ENCODE data around the gene IRAK1BP1. TPM values are rescaled to one million over a fixed set of nuclear protein-coding genes. Genes with fewer than 3 reads are reported as not detected.

The IRAK1BP1 gene
- total RNA-seq, 1 donor from 2014 or later = 5.2 TPM

- H3K36me3 Mint-ChIP-seq (ENCODE audit: low read depth, unreplicated experiment) = peaks cover 84% of the 10 kb centered on the region
- no peak overlapping the region for H3K27ac Mint-ChIP-seq (ENCODE audit: unreplicated experiment)
- peak overlapping the region; percentile 79 for H3K4me3 Mint-ChIP-seq (ENCODE audit: unreplicated experiment)
- peaks cover 14% of the 10 kb centered on the region for H3K9me3 Mint-ChIP-seq (ENCODE audit: unreplicated experiment)
- no peak for TF ChIP-seq CTCF (IDR thresholded peaks at IDR 0.05; ENCODE audit: unreplicated experiment)
- DNase-seq (ENCODE audit: low spot score) = no peak
- no peaks in the 10 kb centered on the region for H3K27me3 Mint-ChIP-seq (ENCODE audit: unreplicated experiment)
- peaks cover 9% of the 10 kb centered on the region for H3K4me1 Mint-ChIP-seq (ENCODE audit: unreplicated experiment)
These were observed 80.6 kb downstream of the IRAK1BP1 start for GRCh38 chr6:78947962-78948361.

- no peak overlapping the region for H3K27ac Mint-ChIP-seq (ENCODE audit: unreplicated experiment)
- no peak for DNase-seq (ENCODE audit: low spot score)
- H3K27me3 Mint-ChIP-seq (ENCODE audit: unreplicated experiment) = no peaks in the 10 kb centered on the region
- no peak for TF ChIP-seq CTCF (IDR thresholded peaks at IDR 0.05; ENCODE audit: unreplicated experiment)
- H3K4me1 Mint-ChIP-seq (ENCODE audit: unreplicated experiment) = peaks cover 9% of the 10 kb centered on the region
- peaks cover 86% of the 10 kb centered on the region for H3K36me3 Mint-ChIP-seq (ENCODE audit: low read depth, unreplicated experiment)
- H3K4me3 Mint-ChIP-seq (ENCODE audit: unreplicated experiment) = peak overlapping the region; percentile 81
- peaks cover 14% of the 10 kb centered on the region for H3K9me3 Mint-ChIP-seq (ENCODE audit: unreplicated experiment)
These were observed 81.4 kb downstream of the IRAK1BP1 start for GRCh38 chr6:78948785-78949184.

- Mint-ChIP-seq H3K27ac (ENCODE audit: unreplicated experiment) (no peak overlapping the region), H3K36me3 (ENCODE audit: low read depth, unreplicated experiment) (peaks cover 74% of the 10 kb centered on the region), H3K4me3 (ENCODE audit: unreplicated experiment) (peak overlapping the region; percentile 49), H3K4me1 (ENCODE audit: unreplicated experiment) (no peaks in the 10 kb centered on the region), H3K27me3 (ENCODE audit: unreplicated experiment) (no peaks in the 10 kb centered on the region), H3K9me3 (ENCODE audit: unreplicated experiment) (peaks cover 14% of the 10 kb centered on the region)
- no peak for TF ChIP-seq CTCF (IDR thresholded peaks at IDR 0.05; ENCODE audit: unreplicated experiment)
- DNase-seq (ENCODE audit: low spot score) = no peak
These were observed 85.0 kb downstream of the IRAK1BP1 start for GRCh38 chr6:78952362-78952761.

Other genes with a start within 250 kb of the IRAK1BP1 start
- 42.4 TPM for gene PHIP, start 210.7 kb downstream of the IRAK1BP1 start, total RNA-seq (ENCODE audit: unreplicated experiment)